GM23248 (cell line): ENCODE data around the gene HNF1B. TPM values are rescaled to one million over a fixed set of nuclear protein-coding genes. Genes with fewer than 3 reads are reported as not detected.

ENCODE experiments used
- DNase-seq: peaks from one replicate; pipeline ENCODE4 v3.0.0-alpha.2; 2015
- H2AFZ ChIP-seq: fragments of 200-600 bp; sonication (generic); 2 replicates; pipeline ENCODE4 v1.6.1; 2016; ENCODE audit warnings: antibody characterized with exemption
- H3F3A ChIP-seq: fragments of 200-600 bp; sonication (generic); 2 replicates; pipeline ENCODE4 v1.6.1; 2016; ENCODE audit warnings: mild to moderate bottlenecking, antibody characterized with exemption, mixed run types; ENCODE audit not compliant: insufficient read depth
- H3K27ac ChIP-seq: fragments of 200-600 bp; sonication (generic); 2 replicates; pipeline ENCODE4 v1.5.1; 2016; ENCODE audit warnings: mild to moderate bottlenecking
- H3K27me3 ChIP-seq: fragments of 200-600 bp; sonication (generic); replicated peaks from 2 replicates; pipeline ENCODE4 v1.6.1; 2016; ENCODE audit warnings: mild to moderate bottlenecking; ENCODE audit not compliant: insufficient read depth
- H3K36me3 ChIP-seq: fragments of 200-600 bp; sonication (generic); 2 replicates; pipeline ENCODE4 v1.6.1; 2016; ENCODE audit warnings: low read depth, mild to moderate bottlenecking
- H3K4me1 ChIP-seq: fragments of 200-600 bp; sonication (generic); 2 replicates; pipeline ENCODE4 v1.6.1; 2016; ENCODE audit warnings: mild to moderate bottlenecking; ENCODE audit not compliant: insufficient read depth
- H3K4me2 ChIP-seq: fragments of 200-600 bp; sonication (generic); one replicate; pipeline ENCODE4 v1.6.1; 2016; ENCODE audit warnings: mild to moderate bottlenecking; ENCODE audit not compliant: unreplicated experiment
- H3K4me3 ChIP-seq: fragments of 200-600 bp; sonication (generic); 2 replicates; pipeline ENCODE4 v1.5.1; 2016; ENCODE audit warnings: mild to moderate bottlenecking
- H3K79me2 ChIP-seq: fragments of 200-600 bp; sonication (generic); 2 replicates; pipeline ENCODE4 v1.6.1; 2016; ENCODE audit warnings: mild to moderate bottlenecking; ENCODE audit not compliant: insufficient read depth
- H3K9ac ChIP-seq: fragments of 200-600 bp; sonication (generic); 2 replicates; pipeline ENCODE4 v1.6.1; 2016; ENCODE audit warnings: mild to moderate bottlenecking
- H3K9me2 ChIP-seq: fragments of 200-600 bp; sonication (generic); 2 replicates; pipeline ENCODE4 v1.6.1; 2016; ENCODE audit warnings: mixed run types, mild to moderate bottlenecking, moderate library complexity; ENCODE audit not compliant: insufficient read depth
- H3K9me3 ChIP-seq: fragments of 200-600 bp; sonication (generic); one replicate; pipeline ENCODE4 v1.6.1; 2017; ENCODE audit warnings: low read depth
- H4K20me1 ChIP-seq: fragments of 200-600 bp; sonication (generic); 2 replicates; pipeline ENCODE4 v1.6.0; 2016; ENCODE audit not compliant: insufficient read depth
- EZH2 ChIP-seq: fragments of 200-600 bp; sonication (generic); IDR thresholded peaks from 2 replicates; pipeline ENCODE4 v1.6.1; 2018; ENCODE audit warnings: antibody characterized with exemption, mild to moderate bottlenecking; ENCODE audit not compliant: insufficient read depth, poor library complexity, severe bottlenecking
- EZH2phosphoT487 ChIP-seq: fragments of 200-600 bp; sonication (generic); IDR thresholded peaks from 2 replicates; pipeline ENCODE4 v1.6.1; 2018; ENCODE audit warnings: antibody characterized with exemption, moderate library complexity, mild to moderate bottlenecking, low read depth; ENCODE audit not compliant: insufficient read depth
- WGBS, 2 experiments: methylation state at CpG; one replicate each; pipeline ENCODE4 v1.1.6; 2015 to 2017; ENCODE audit warnings: low lambda C conversion rate in 2 of 2, low coverage in 1 of 2; ENCODE audit errors: missing lambda C conversion rate in 2 of 2; 5-methylcytosine and 5-hydroxymethylcytosine counted together
- in situ Hi-C: fragments of 300-500 bp; cut with MboI; formaldehyde crosslinking; loops from 2 replicates; pipeline ENCODE4 v1.15.0; 2020
- polyA plus RNA-seq: library from polyadenylated mRNA; unstranded; fragments of >200 nt; fragmentation: Nextera tagmentation; extraction: Ambion mirVana; gene quantifications from 2 replicates; pipeline ENCODE4 v1.2.1, GENCODE V29; 2016
- total RNA-seq: library from RNA; depleted of rRNA; stranded (reverse); fragments of >200 nt; shearing (Covaris generic); gene quantifications from 2 replicates; pipeline ENCODE4 v1.2.3, GENCODE V29; 2014

HNF1B gene
- total and polyA plus RNA-seq, 2 experiments from 2014 or later = not detected

DNA sequence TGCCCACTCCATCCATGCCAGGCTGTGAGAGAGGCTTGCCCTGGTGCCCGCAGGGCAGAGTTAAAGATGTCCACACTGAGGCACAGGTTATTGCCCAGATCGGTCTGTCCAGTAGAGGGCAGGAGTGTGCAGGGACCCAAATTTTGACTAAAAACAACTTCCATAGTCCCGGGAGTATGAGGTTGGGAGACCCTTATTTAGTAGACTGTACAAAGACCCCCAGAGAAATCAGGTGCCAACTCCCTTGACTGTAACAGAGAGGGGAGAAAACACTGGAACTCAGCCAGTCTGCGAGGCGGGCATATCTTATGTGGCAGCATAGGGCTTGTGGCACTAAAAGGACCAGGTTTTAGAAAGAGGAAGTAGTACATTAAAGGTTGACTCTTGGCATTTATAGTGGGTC is 43.4 kb downstream of the HNF1B start:
- no peaks in the 10 kb centered on the region for H3K36me3 ChIP-seq
- no peak overlapping the region for H3K27ac ChIP-seq
- no peak overlapping the region for H3K4me3 ChIP-seq
- H3K4me1 ChIP-seq = peaks cover 23% of the 10 kb centered on the region
- no peak overlapping the region for H3K9ac ChIP-seq
- H3K9me2 ChIP-seq = no peaks in the 10 kb centered on the region
- no peak overlapping the region for H3K4me2 ChIP-seq
- WGBS, 2 experiments = 55 to 56% methylated on average over 5 of the region's 5 CpGs
- TF ChIP-seq EZH2 = no peak
- no peak for TF ChIP-seq EZH2phosphoT487
- H3K27me3 ChIP-seq = peaks cover 18% of the 10 kb centered on the region; the same call in 1 of the 2 replicates
- H3F3A ChIP-seq = peaks cover 9% of the 10 kb centered on the region; the same call in 1 of the 2 replicates
- H4K20me1 ChIP-seq = no peaks in the 10 kb centered on the region
- no peaks in the 10 kb centered on the region for H3K79me2 ChIP-seq
- DNase-seq = peak; percentile 42
- no peaks in the 10 kb centered on the region for H3K9me3 ChIP-seq
- no peak overlapping the region for H2AFZ ChIP-seq
- in situ Hi-C loops = no loop called here

DNA sequence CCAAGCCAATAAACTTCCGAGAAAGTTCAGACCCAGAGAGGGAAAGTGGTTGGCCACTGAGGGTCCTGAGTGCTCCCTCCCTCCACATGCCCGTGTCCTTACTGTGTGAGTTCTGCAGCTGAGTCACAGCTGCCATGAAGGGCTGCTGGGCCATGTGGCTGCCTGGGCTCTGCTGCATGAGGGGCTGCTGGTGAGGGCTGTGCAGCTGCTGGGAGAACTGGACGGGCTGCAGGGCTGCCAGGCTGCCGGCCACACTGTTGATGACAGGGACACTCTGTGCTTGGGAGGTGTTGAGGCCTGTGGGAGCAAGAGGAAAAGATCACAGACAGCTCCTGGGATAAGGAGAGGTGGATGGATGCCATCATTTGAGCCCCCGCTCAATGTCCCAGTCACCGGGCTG is 44.0 kb downstream of the HNF1B start:
- in situ Hi-C loops = no loop called here

DNA sequence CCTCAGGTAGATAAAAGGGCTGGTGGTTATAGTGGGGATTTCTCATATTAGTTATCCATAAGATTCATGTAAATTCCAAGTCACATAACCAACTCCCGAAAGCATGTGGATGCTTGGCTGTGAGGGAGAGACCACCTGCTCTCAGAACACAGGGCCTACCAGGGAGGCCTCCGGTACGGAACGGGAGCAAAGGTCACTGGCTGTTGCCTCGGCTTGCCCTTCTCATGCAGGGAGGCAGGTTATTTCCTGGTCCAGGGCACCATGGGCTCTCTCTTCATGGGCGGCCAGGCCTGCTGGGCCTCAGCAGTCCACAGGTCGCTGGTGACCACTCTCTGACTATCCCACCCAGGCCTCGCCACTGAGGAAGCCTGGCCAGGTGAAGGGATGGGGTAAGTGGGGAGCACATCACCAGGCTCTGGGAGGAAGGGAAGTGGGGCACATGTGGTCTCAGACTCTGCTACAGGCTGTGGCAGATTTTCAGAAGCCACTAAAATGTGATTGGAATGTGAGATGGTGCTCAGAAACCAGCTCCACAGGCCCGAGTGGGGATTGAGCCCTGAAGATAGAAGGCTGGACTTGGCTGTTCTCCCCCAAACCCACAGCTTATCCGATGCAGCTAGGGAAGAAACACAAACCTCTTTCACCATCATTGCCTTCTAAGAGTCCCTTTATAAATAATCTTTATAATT is 45.4 kb downstream of the HNF1B start:
- Histone ChIP-seq H3K4me1 (peaks cover 23% of the 10 kb centered on the region), H3K9ac (no peak overlapping the region), H3K4me3 (no peak overlapping the region), H3F3A (peaks cover 9% of the 10 kb centered on the region; the same call in 1 of the 2 replicates), H3K4me2 (no peak overlapping the region), H3K79me2 (no peaks in the 10 kb centered on the region), H3K9me3 (no peaks in the 10 kb centered on the region), H3K27ac (no peak overlapping the region), H3K27me3 (0 out of 2 replicates have a peak, but pooled peaks cover 6% of the 10 kb centered on the region), H3K9me2 (no peaks in the 10 kb centered on the region), H3K36me3 (no peaks in the 10 kb centered on the region), H4K20me1 (no peaks in the 10 kb centered on the region), H2AFZ (no peak overlapping the region)
- peak; percentile 22 for DNase-seq
- in situ Hi-C loops = no loop called here
- 58 to 64% methylated on average over 10 of the region's 10 CpGs for WGBS, 2 experiments
- TF ChIP-seq EZH2 (no peak), EZH2phosphoT487 (no peak)

More for the DNA sequence above, 44.0 kb downstream of the HNF1B start:
- Histone ChIP-seq H3K79me2 (no peaks in the 10 kb centered on the region), H3K4me1 (peaks cover 23% of the 10 kb centered on the region), H3K27me3 (peaks cover 16% of the 10 kb centered on the region; the same call in 1 of the 2 replicates), H4K20me1 (no peaks in the 10 kb centered on the region), H3K9me3 (no peaks in the 10 kb centered on the region), H3K36me3 (no peaks in the 10 kb centered on the region), H3K9ac (no peak overlapping the region), H3F3A (peaks cover 9% of the 10 kb centered on the region; the same call in 1 of the 2 replicates), H3K4me3 (no peak overlapping the region), H2AFZ (no peak overlapping the region), H3K9me2 (no peaks in the 10 kb centered on the region), H3K27ac (no peak overlapping the region), H3K4me2 (no peak overlapping the region)
- DNase-seq = no peak
- TF ChIP-seq EZH2 (no peak), EZH2phosphoT487 (no peak)
- 60% methylated on average over 6 of the region's 6 CpGs for WGBS, 2 experiments

DNA sequence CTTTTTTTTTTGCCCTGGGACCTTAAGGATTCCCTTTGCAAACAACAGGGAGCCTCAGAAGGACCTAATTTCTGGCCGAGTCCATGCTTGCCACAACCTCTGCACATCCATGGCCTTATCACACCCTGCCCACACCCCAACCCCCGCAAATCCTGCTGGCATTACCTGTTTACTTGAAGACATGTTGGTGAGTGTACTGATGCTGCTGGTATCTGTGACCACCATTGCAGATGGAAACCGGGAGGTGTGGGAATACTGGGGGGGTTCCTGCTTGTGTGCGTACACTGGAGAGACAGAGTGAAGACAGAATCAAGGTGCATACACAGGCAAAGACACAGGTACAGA is 46.0 kb downstream of the HNF1B start:
- H3K4me1 ChIP-seq = peaks cover 23% of the 10 kb centered on the region
- no peak for TF ChIP-seq EZH2phosphoT487
- TF ChIP-seq EZH2 = no peak
- no peak overlapping the region for H3K27ac ChIP-seq
- WGBS, 2 experiments = 69 to 74% methylated on average over 4 of the region's 4 CpGs
- DNase-seq = no peak
- H3K4me2 ChIP-seq = no peak overlapping the region
- 0 out of 2 replicates have a peak, but pooled peaks cover 6% of the 10 kb centered on the region for H3K27me3 ChIP-seq
- no peak overlapping the region for H3K4me3 ChIP-seq
- H3K9me2 ChIP-seq = no peaks in the 10 kb centered on the region
- H3F3A ChIP-seq = peaks cover 9% of the 10 kb centered on the region; the same call in 1 of the 2 replicates
- in situ Hi-C loops = no loop called here
- no peaks in the 10 kb centered on the region for H3K79me2 ChIP-seq
- H2AFZ ChIP-seq = no peak overlapping the region
- H3K36me3 ChIP-seq = no peaks in the 10 kb centered on the region
- H3K9me3 ChIP-seq = no peaks in the 10 kb centered on the region
- no peak overlapping the region for H3K9ac ChIP-seq
- H4K20me1 ChIP-seq = no peaks in the 10 kb centered on the region
